Liver (tissue), 3 donors: ENCODE measurements around the gene NUDT21.

Experiments
- CTCF ChIP-seq: fragments of 150-350 bp; IDR thresholded peaks from 2 replicates; pipeline ENCODE4 v1.5.1; 2017; ENCODE audit warnings: improper control_type of control experiment, low read depth, low read length; ENCODE audit not compliant: missing input control
- EGR1 ChIP-seq, 2 donors: IDR thresholded peaks; 2 replicates each; pipeline ENCODE4 v1.6.1; 2016 to 2018; ENCODE audit warnings: antibody characterized with exemption in 2 of 2, low read depth in 2 of 2
- FOXA1 ChIP-seq: IDR thresholded peaks from 2 replicates; pipeline ENCODE4 v1.6.1; 2016; ENCODE audit warnings: antibody characterized with exemption
- GABPA ChIP-seq, 2 donors: IDR thresholded peaks in 1 of 2; conservative IDR thresholded peaks in 1 of 2; 2 replicates each; pipeline ENCODE4 v1.6.1; 2016; ENCODE audit warnings: antibody characterized with exemption in 2 of 2, mild to moderate bottlenecking in 1 of 2, moderate library complexity in 1 of 2
- HNF4A ChIP-seq, 2 donors: conservative IDR thresholded peaks; 2 replicates each; pipeline ENCODE4 v1.6.1; 2016; ENCODE audit warnings: antibody characterized with exemption in 2 of 2, mild to moderate bottlenecking in 2 of 2
- JUND ChIP-seq, 2 donors: IDR thresholded peaks; 2 replicates each; pipeline ENCODE4 v1.6.1; 2016; ENCODE audit warnings: antibody characterized with exemption in 2 of 2
- NR2F2 ChIP-seq: IDR thresholded peaks from 2 replicates; pipeline ENCODE4 v1.6.1; 2016; ENCODE audit warnings: antibody characterized with exemption
- RAD21 ChIP-seq, 2 donors: IDR thresholded peaks; 2 replicates each; pipeline ENCODE4 v1.6.1; 2016; ENCODE audit warnings: antibody characterized with exemption in 2 of 2, mild to moderate bottlenecking in 2 of 2
- REST ChIP-seq: IDR thresholded peaks from 2 replicates; pipeline ENCODE4 v1.6.1; 2016; ENCODE audit warnings: antibody characterized with exemption, mild to moderate bottlenecking
- SP1 ChIP-seq: IDR thresholded peaks from 2 replicates; pipeline ENCODE4 v1.6.1; 2018; ENCODE audit warnings: antibody characterized with exemption, mild to moderate bottlenecking
- TAF1 ChIP-seq: conservative IDR thresholded peaks from 2 replicates; pipeline ENCODE4 v1.6.1; 2016; ENCODE audit warnings: antibody characterized with exemption, mild to moderate bottlenecking
- YY1 ChIP-seq: IDR thresholded peaks from 2 replicates; pipeline ENCODE4 v1.6.1; 2016; ENCODE audit warnings: antibody characterized with exemption, mild to moderate bottlenecking
- TF ChIP-seq, protein P1 (sequence below): IDR thresholded peaks from 2 replicates; pipeline ENCODE4 v1.6.1; 2016; ENCODE audit warnings: antibody characterized with exemption
- TF ChIP-seq, protein P2 (sequence below): IDR thresholded peaks from 2 replicates; pipeline ENCODE4 v1.6.1; 2016; ENCODE audit warnings: antibody characterized with exemption
- donor health status: healthy.
- donor health status: healthy.

GRCh38 chr16:56415875-56416274, 35.3 kb downstream of the NUDT21 start:
- TF ChIP-seq, protein P1, sequence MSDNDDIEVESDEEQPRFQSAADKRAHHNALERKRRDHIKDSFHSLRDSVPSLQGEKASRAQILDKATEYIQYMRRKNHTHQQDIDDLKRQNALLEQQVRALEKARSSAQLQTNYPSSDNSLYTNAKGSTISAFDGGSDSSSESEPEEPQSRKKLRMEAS = no peak
- TF ChIP-seq CTCF = no peak
- no peak for TF ChIP-seq GABPA (IDR thresholded peaks at IDR 0.05 in 1 of 2, conservative IDR thresholded peaks at IDR 0.05 in 1 of 2)
- TF ChIP-seq JUND (IDR thresholded peaks at IDR 0.05) = no peak
- no peak for TF ChIP-seq FOXA1
- no peak for TF ChIP-seq NR2F2
- no peak for TF ChIP-seq TAF1
- TF ChIP-seq SP1 = no peak
- no peak for TF ChIP-seq EGR1 (IDR thresholded peaks at IDR 0.05; ENCODE audit: low read depth in 2 of 2)
- TF ChIP-seq RAD21 (IDR thresholded peaks at IDR 0.05) = no peak
- no peak for TF ChIP-seq REST
- TF ChIP-seq, protein P2, sequence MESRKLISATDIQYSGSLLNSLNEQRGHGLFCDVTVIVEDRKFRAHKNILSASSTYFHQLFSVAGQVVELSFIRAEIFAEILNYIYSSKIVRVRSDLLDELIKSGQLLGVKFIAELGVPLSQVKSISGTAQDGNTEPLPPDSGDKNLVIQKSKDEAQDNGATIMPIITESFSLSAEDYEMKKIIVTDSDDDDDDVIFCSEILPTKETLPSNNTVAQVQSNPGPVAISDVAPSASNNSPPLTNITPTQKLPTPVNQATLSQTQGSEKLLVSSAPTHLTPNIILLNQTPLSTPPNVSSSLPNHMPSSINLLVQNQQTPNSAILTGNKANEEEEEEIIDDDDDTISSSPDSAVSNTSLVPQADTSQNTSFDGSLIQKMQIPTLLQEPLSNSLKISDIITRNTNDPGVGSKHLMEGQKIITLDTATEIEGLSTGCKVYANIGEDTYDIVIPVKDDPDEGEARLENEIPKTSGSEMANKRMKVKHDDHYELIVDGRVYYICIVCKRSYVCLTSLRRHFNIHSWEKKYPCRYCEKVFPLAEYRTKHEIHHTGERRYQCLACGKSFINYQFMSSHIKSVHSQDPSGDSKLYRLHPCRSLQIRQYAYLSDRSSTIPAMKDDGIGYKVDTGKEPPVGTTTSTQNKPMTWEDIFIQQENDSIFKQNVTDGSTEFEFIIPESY = no peak
- no peak for TF ChIP-seq HNF4A (conservative IDR thresholded peaks at IDR 0.05)
- TF ChIP-seq YY1 = no peak
